Coronary artery (tissue), 2 donors: ENCODE data around the gene VRTN.
A peak's percentile ranks its signal among the peaks of the same experiment; 100 is the strongest.

Experiments
- DNase-seq: peaks from one replicate; pipeline ENCODE4 v3.0.0-alpha.2; 2017; ENCODE audit warnings: low spot score
- H3K27ac ChIP-seq, 2 donors: fragments of 200-600 bp; sonication (generic); one replicate each; pipeline ENCODE4 v1.5.1; 2016 to 2019
- H3K4me3 ChIP-seq: fragments of 200-600 bp; sonication (generic); 2 replicates; pipeline ENCODE4 v1.5.1; 2016; ENCODE audit warnings: mild to moderate bottlenecking, moderate library complexity
- TF ChIP-seq, protein P1 (sequence below): fragments of 200-600 bp; sonication (generic); IDR thresholded peaks from one replicate; pipeline ENCODE4 v1.5.1; 2019; ENCODE audit warnings: antibody characterized with exemption

VRTN gene, protein sequence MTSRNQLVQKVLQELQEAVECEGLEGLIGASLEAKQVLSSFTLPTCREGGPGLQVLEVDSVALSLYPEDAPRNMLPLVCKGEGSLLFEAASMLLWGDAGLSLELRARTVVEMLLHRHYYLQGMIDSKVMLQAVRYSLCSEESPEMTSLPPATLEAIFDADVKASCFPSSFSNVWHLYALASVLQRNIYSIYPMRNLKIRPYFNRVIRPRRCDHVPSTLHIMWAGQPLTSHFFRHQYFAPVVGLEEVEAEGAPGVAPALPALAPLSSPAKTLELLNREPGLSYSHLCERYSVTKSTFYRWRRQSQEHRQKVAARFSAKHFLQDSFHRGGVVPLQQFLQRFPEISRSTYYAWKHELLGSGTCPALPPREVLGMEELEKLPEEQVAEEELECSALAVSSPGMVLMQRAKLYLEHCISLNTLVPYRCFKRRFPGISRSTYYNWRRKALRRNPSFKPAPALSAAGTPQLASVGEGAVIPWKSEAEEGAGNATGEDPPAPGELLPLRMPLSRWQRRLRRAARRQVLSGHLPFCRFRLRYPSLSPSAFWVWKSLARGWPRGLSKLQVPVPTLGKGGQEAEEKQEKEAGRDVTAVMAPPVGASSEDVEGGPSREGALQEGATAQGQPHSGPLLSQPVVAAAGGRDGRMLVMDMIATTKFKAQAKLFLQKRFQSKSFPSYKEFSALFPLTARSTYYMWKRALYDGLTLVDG

GRCh38 chr14:74348241-74348734 lies at the start of gene VRTN:
VRTN (plus strand) TSS chr14:74348471; CDS start chr14:74356784, 8,313 bp downstream.
- TF ChIP-seq, protein P1, sequence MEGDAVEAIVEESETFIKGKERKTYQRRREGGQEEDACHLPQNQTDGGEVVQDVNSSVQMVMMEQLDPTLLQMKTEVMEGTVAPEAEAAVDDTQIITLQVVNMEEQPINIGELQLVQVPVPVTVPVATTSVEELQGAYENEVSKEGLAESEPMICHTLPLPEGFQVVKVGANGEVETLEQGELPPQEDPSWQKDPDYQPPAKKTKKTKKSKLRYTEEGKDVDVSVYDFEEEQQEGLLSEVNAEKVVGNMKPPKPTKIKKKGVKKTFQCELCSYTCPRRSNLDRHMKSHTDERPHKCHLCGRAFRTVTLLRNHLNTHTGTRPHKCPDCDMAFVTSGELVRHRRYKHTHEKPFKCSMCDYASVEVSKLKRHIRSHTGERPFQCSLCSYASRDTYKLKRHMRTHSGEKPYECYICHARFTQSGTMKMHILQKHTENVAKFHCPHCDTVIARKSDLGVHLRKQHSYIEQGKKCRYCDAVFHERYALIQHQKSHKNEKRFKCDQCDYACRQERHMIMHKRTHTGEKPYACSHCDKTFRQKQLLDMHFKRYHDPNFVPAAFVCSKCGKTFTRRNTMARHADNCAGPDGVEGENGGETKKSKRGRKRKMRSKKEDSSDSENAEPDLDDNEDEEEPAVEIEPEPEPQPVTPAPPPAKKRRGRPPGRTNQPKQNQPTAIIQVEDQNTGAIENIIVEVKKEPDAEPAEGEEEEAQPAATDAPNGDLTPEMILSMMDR = no peak
- Histone ChIP-seq H3K4me3 (no peak within 1 kb of the TSS), H3K27ac (no peak within 1 kb of the TSS)
- DNase-seq = no peak

GRCh38 chr14:74299061-74299545 lies 49.2 kb upstream of the VRTN start:
- no peak overlapping the region for H3K4me3 ChIP-seq
- no peak for DNase-seq
- H3K27ac ChIP-seq = peak overlapping the region in 1 of 2 donors; percentile 40
- TF ChIP-seq, protein P1 = no peak

DNA sequence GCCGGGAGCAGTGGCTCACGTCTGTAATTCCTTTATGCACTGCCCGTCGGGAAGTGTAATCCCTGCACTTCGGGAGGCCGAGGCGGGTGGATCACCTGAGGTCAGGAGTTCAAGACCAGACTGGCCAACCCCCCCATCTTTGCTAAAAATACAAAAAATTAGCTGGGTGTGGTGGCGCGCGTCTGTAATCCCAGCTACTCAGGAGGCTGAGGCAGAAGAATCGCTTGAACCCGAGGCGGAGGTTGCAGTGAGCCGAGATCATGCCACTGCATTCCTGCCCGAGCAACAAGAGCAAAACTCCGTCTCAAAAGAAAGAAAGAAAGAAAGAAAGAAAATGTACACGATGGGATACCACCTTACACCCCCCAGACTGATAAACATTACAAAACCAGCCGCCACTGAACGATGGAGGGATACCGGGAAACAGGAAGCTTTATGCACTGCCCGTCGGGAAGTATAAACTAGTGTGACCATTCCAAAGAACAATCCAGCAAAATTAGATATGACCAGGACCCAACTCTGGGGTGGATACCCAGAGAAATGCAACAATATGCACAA lies 46.6 kb upstream of the VRTN start:
- TF ChIP-seq, protein P1 = no peak
- Histone ChIP-seq H3K27ac (peak overlapping the region; percentile 88 to 89), H3K4me3 (peak overlapping the region; percentile 87)
- no peak for DNase-seq

DNA sequence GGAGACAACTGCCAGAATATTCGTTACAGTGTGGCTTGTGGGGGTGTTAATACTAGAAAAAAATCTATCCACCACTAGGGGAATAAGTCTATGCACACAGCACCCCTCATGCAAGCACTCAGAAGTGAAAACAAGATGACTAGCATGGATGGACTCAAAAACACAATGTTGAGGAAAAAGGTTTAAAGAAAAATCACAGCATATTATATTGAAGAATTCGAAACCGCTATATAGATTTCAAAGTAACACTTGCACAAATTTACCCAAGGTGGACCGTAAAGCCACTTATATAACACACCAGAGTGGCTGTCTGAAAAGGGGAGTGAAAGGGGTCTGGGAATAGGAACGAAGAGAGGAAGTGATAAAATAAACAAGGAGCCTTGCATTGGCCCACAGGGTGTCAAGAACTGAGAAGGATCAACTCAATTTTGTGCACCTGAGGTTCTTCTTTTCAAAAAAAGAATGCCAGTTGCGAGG lies 46.1 kb upstream of the VRTN start:
- Histone ChIP-seq H3K27ac (peak overlapping the region; percentile 88 to 89), H3K4me3 (peak overlapping the region; percentile 87)
- TF ChIP-seq, protein P1 = peak; percentile 15
- DNase-seq = no peak

DNA sequence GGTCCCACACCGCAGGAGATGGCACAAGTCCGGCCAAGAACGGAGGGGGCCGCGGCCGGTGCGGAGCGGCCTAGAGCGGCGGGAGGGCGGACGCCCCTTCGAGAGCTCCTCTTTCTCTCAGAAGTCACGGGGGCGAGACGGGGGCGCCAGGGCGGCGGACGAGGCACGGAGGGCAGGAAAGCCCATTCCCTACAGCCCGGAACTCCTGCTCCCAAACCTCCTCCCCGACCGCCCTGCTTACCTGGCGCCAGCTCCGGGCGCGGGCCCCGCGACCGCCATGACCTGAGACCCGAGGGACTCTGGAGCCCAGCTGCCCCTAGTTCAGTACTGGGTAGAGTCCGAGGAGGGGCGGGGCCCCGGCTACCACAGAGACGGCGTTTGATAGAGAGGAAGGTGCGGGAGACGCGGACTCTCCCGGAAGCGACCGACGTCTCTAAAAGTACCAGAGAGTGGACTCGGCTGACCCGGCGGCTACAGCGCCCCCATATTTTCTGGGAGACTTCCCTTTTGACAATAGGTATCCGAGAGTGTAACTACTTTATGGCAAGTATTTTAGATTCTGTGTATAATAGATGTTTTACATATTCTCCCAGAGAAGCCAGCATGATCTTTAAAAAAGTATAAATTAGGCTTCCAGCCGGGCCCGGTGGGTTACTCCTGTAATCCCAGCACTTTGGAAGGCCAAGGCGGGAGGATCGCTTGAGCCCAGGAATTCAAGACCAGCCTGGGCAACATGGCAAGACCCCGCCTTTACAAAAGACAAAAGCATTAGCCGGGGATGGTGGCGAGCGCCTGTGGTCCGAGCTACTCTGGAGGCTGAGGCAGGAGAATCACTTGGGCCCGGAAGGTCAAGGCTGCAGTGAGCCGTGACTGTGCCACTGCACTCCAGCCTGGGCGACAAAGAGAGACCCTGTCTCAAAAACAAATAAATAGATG lies 45.4 kb upstream of the VRTN start, which contains the start of gene ABCD4:
TSS of gene ABCD4 (minus strand) at position 301 of the 936 bp plus-strand sequence. CDS start at position 279, 22 bp downstream.
- TF ChIP-seq, protein P1 = no peak
- peak within 1 kb of the TSS; percentile 88 to 89 for H3K27ac ChIP-seq
- peak within 1 kb of the TSS; percentile 87 for H3K4me3 ChIP-seq
- DNase-seq = peak; percentile 93

- DNase-seq = no peak
- H3K27ac ChIP-seq = no peak overlapping the region
- TF ChIP-seq, protein P1 = no peak
These were observed 39.6 kb upstream of the VRTN start for GRCh38 chr14:74308695-74309094.

More at GRCh38 chr14:74308695-74309094, 39.6 kb upstream of the VRTN start:
- no peak overlapping the region for H3K4me3 ChIP-seq
